ENCODE measurements around the gene PI4KA.

Gene PI4KA

GRCh38 chr22:20881869-20882815, 23.5 kb upstream of the PI4KA start:
- DNase-seq = no peak

GRCh38 chr22:20881231-20881630, 22.6 kb upstream of the PI4KA start:
- no peak for DNase-seq

- DNase-seq = no peak
Observed at GRCh38 chr22:20877715-20878114, 19.1 kb upstream of the PI4KA start.

GRCh38 chr22:20875296-20875695, 16.7 kb upstream of the PI4KA start:
- DNase-seq = no peak

GRCh38 chr22:20873214-20873613, 14.6 kb upstream of the PI4KA start:
- no peak for DNase-seq

- no peak for DNase-seq
Observed at GRCh38 chr22:20869234-20869633, 10.6 kb upstream of the PI4KA start.

- DNase-seq = no peak
Observed at GRCh38 chr22:20868025-20868962, 9.7 kb upstream of the PI4KA start.

GRCh38 chr22:20867179-20868024, 8.8 kb upstream of the PI4KA start:
- no peak for DNase-seq

- DNase-seq = no peak
Observed at GRCh38 chr22:20866736-20867135, 8.1 kb upstream of the PI4KA start.

GRCh38 chr22:20865875-20866445, 7.3 kb upstream of the PI4KA start:
- no peak for DNase-seq

GRCh38 chr22:20865331-20865730, 6.7 kb upstream of the PI4KA start:
- no peak for DNase-seq

- DNase-seq = no peak
Observed at GRCh38 chr22:20864186-20864908, 5.7 kb upstream of the PI4KA start.

GRCh38 chr22:20863366-20863765, 4.8 kb upstream of the PI4KA start:
- DNase-seq = no peak

- DNase-seq = no peak
Observed at GRCh38 chr22:20862540-20862939, 3.9 kb upstream of the PI4KA start.

- DNase-seq = no peak
Observed at GRCh38 chr22:20859615-20860014, 1.0 kb upstream of the PI4KA start.

GRCh38 chr22:20857838-20858614, 585 bp downstream of the PI4KA start:
- peak; percentile 63 for DNase-seq

GRCh38 chr22:20857247-20857643, 1.4 kb downstream of the PI4KA start:
- DNase-seq = no peak

- DNase-seq = no peak
Observed at GRCh38 chr22:20853236-20853660, 5.4 kb downstream of the PI4KA start.

GRCh38 chr22:20852503-20852902, 6.1 kb downstream of the PI4KA start:
- no peak for DNase-seq

GRCh38 chr22:20852076-20852475, 6.5 kb downstream of the PI4KA start:
- DNase-seq = no peak

- no peak for DNase-seq
Observed at GRCh38 chr22:20847318-20847822, 11.2 kb downstream of the PI4KA start.

Measured in NCI-H510A treated with DMSO at 0.1 percent for 48 hours (cell line).